ENCODE results near the gene PIEZO2. TPM values are rescaled to one million over a fixed set of nuclear protein-coding genes. Genes with fewer than 3 reads are reported as not detected.
"Not testable (repeated sequence)": the region's sequence is repeated elsewhere in the genome, so short reads cannot be mapped to it uniquely, and the experiment has no call there.

Gene PIEZO2
- total RNA-seq, 1 donor from 2014 or later: 1.7 TPM

GRCh38 chr18:11177382-11177781 lies 28.0 kb upstream of the PIEZO2 start:
- Mint-ChIP-seq H3K4me1 (ENCODE audit: low read depth) (no peaks in the 10 kb centered on the region), H3K27ac (no peak overlapping the region), H3K4me3 (ENCODE audit: low read depth) (no peak overlapping the region), H3K27me3 (peaks cover 14% of the 10 kb centered on the region), H3K36me3 (ENCODE audit: insufficient read depth) (no peaks in the 10 kb centered on the region), H3K9me3 (ENCODE audit: low read depth) (peaks cover 3% of the 10 kb centered on the region)
- no peak for TF ChIP-seq CTCF (IDR thresholded peaks at IDR 0.05; ENCODE audit: unreplicated experiment)
- no peak for DNase-seq (ENCODE audit: low spot score, unreplicated experiment)

GRCh38 chr18:11176481-11176881 lies 27.1 kb upstream of the PIEZO2 start:
- TF ChIP-seq CTCF (IDR thresholded peaks at IDR 0.05; ENCODE audit: unreplicated experiment): no peak
- H3K27ac Mint-ChIP-seq: no peak overlapping the region
- DNase-seq (ENCODE audit: low spot score, unreplicated experiment): no peak
- peaks cover 14% of the 10 kb centered on the region for H3K27me3 Mint-ChIP-seq
- H3K4me1 Mint-ChIP-seq (ENCODE audit: low read depth): no peaks in the 10 kb centered on the region
- H3K9me3 Mint-ChIP-seq (ENCODE audit: low read depth): peaks cover 3% of the 10 kb centered on the region
- H3K36me3 Mint-ChIP-seq (ENCODE audit: insufficient read depth): no peaks in the 10 kb centered on the region
- H3K4me3 Mint-ChIP-seq (ENCODE audit: low read depth): no peak overlapping the region

- DNase-seq (ENCODE audit: low spot score, unreplicated experiment): no peak
- Mint-ChIP-seq H3K36me3 (ENCODE audit: insufficient read depth) (no peaks in the 10 kb centered on the region), H3K4me1 (ENCODE audit: low read depth) (no peaks in the 10 kb centered on the region), H3K4me3 (ENCODE audit: low read depth) (no peak overlapping the region), H3K27ac (no peak overlapping the region), H3K27me3 (peaks cover 14% of the 10 kb centered on the region), H3K9me3 (ENCODE audit: low read depth) (peaks cover 3% of the 10 kb centered on the region)
- no peak for TF ChIP-seq CTCF (IDR thresholded peaks at IDR 0.05; ENCODE audit: unreplicated experiment)
Observed at GRCh38 chr18:11175266-11175979, 26.1 kb upstream of the PIEZO2 start.

- not testable (repeated sequence) for H3K36me3 Mint-ChIP-seq (ENCODE audit: insufficient read depth); H3K4me3 Mint-ChIP-seq (ENCODE audit: low read depth); DNase-seq (ENCODE audit: low spot score, unreplicated experiment); H3K4me1 Mint-ChIP-seq (ENCODE audit: low read depth); H3K9me3 Mint-ChIP-seq (ENCODE audit: low read depth); H3K27ac Mint-ChIP-seq
- peaks cover 14% of the 10 kb centered on the region for H3K27me3 Mint-ChIP-seq
Observed at GRCh38 chr18:11174179-11174578, 24.8 kb upstream of the PIEZO2 start.

- no peak overlapping the region for H3K27ac Mint-ChIP-seq
Observed at GRCh38 chr18:11167778-11168177, 18.4 kb upstream of the PIEZO2 start.

More at GRCh38 chr18:11167778-11168177, 18.4 kb upstream of the PIEZO2 start:
- H3K27me3 Mint-ChIP-seq: peaks cover 19% of the 10 kb centered on the region
- no peaks in the 10 kb centered on the region for H3K9me3 Mint-ChIP-seq (ENCODE audit: low read depth)
- no peak overlapping the region for H3K4me3 Mint-ChIP-seq (ENCODE audit: low read depth)
- no peak for DNase-seq (ENCODE audit: low spot score, unreplicated experiment)
- TF ChIP-seq CTCF (IDR thresholded peaks at IDR 0.05; ENCODE audit: unreplicated experiment): no peak
- H3K36me3 Mint-ChIP-seq (ENCODE audit: insufficient read depth): no peaks in the 10 kb centered on the region
- no peaks in the 10 kb centered on the region for H3K4me1 Mint-ChIP-seq (ENCODE audit: low read depth)
